Globus pallidus (tissue), 1 donor: ENCODE measurements around the gene RTL10.

ENCODE experiments used
- DNase-seq: peaks from one replicate; pipeline ENCODE4 v3.0.0-alpha.2; 2015; ENCODE audit warnings: low spot score

RTL10 gene

GRCh38 chr22:19823191-19823901, 31.3 kb downstream of the RTL10 start:
- no peak for DNase-seq

DNA sequence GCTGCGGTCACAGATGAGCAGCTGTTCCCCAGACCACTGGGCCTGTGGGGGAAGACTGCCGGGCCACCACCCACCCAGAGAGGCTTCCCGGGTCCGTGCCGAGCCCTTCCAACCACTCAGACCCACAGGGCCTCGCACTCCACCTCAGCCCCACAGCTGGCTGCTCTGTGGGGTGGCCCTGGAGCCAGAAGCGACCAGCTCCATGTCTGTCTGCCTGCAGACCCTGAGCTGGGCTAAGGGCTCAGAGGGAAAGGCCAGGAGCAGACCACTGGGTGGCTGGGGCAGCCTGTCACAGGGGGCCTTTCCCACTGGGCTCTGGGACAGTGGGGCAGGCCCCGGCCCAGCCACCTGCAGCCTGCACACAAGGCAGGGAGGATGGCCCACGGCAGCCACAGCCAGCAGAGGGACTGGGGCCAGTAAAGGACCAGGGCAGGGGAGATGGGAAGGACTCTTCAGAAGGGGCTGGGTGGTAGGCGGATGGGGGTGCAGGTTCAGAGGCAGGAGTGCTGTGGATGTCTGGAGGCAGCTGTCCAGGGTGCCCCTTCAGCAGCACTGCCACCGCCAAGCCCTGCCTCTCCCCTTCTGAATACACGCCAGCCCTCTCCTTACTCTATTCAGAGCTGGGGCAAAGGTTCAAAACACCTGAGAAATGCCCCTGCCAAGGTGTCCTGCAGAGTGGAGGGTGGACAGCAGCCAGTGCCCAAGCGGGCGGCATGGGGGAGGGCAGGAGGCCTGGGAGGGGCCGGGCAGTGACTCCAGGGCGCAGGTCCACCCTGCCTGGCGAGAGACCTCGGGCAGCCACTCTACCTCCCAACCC, 32.2 kb downstream of the RTL10 start:
- no peak for DNase-seq

DNA sequence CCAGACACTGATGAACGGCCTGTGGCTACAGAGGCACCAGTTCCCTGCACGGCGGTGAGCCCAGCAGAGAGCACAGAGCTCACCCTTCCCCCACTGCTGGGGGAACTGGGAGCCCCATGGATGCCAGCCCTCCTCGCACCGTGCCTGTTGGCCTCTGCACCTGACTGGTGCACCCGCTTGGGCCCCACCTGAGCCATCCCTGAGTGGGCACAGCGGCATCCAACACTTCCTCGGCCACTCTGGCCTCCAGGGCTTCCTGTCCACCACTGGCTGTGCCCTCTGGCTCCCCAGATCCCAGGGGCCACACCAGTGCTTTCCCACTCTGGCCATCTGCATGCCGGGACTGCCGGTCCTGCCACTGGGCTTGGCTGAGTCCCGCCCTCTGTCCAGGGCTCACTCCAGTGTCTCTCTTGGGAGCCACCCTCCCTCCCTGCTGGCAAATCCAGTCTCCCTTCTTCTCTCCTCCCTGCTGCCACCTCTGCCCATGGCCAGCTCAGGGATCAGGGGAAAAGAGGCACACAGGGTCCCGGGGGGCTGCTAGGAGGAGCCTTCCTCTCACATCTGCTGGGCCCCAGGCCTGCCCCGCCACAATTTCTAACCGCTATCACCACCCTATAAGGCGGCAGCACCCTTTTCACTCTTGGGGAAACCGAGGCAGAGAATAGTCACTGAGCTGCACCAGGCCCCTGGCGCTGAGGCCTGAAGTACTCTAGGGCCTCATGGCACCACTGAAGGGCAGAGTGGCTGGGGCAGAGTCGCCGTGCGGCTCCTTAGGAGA, 33.0 kb downstream of the RTL10 start:
- DNase-seq = no peak

- no peak for DNase-seq
Observed at GRCh38 chr22:19820880-19821522, 33.7 kb downstream of the RTL10 start.

- DNase-seq = no peak
Observed at GRCh38 chr22:19819911-19820879, 34.5 kb downstream of the RTL10 start.

DNA sequence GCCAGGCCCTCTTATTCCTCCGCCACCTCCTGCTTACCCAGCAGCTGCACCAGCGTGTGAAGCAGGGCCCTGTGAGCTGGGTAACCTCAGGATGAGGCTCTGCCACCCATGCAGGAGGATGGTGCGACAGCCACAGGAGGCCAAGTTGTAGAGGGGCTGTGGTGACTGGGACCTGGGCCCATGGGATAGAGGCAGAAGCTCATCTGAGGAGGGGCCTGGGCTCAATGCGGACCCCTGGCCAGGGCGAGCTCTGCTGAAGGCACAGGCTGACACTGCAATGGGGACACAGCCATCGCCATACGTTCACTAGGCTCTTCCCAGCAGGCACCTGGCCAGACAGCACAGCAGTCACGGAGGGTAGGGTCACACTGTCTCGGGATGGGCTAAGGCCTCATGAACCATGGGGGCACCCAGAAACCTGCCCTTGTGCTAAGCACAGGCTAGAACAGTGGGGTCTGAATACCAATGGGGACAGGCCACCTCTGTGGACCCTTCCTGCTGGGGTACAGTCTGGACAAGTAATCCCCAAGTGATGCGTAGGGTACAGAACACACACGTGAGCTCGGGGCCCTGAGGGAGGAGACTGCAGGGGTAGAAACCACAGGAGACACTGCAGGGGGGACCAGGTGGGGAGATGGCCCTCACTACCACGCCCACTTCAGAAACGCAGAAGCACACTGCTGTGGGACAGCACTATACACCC, 35.3 kb downstream of the RTL10 start:
- no peak for DNase-seq

DNA sequence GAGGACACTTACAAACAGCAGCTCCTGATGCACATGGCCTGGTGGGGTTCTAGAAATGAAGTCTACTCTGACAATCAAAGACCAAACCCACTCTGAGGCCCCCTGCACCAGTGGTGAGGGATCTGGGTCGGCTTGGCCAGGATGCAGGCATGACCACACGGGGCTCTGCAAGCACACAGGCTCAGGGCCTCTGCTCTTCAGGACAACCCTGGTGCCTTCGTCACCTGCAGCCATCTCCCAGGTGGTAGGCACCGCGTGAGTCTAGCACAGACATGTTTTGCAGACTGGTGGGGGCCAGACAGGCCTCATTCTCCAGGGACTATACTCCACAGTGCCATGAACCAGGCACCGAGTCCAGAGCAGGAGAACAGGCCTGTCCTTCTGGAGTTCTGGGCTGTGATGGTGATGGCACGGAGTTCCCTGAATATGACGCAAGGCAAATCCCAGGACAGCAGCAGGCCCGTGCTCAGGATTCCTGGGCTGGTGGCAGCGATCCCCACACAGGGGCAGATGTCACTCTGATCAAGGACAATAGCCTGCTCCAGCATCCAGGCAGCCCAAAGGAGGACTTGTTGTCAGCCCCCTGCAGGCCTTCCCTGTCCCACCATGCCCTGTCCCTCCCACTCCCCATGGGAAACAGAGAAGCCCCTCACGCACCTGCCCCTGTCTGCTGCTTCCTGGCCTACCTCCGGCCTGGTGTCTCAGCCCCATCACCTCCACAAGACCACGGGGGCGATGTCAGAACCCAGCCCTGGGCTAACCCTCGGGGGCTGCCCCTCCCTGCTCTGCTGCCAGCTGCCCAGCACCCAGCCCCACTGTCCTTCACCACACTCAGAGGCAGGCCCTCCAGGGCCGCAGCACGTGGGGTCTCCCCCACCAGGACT, 36.1 kb downstream of the RTL10 start:
- no peak for DNase-seq

DNA sequence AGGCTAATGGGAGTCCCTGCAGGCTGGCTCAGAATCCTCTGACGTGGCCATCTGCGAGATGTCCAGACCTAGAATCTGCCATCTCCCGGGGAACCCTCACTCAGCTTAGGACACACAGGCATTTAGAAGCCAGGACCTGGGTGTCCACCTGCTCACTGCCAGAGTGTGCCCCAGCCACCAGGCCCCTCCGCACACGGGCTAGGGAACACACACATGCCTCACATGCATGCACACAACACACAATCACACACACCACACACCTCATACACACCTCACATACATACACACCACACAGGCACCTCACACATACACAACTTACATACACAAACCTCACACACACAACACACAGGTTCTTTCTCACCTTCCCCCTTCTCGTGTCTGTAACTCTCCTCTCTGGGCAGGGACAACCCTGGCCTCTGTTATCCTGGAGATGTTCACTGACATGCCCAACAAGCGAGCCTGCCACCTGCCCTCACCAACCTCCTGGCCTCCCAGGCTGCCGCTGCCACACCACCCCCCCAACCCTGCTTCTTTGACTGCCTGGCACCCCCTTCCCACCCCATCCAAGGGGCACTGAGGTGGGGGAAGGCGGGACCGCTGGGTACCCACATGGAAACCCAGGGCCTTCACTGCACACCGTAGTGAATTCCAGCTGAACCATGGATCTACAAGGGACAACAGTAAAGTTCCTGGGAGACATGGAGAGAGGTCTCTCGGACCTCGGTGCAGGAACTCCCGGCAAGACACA, 38.1 kb downstream of the RTL10 start:
- DNase-seq = no peak

GRCh38 chr22:19815823-19816290, 38.8 kb downstream of the RTL10 start:
- no peak for DNase-seq

- DNase-seq = no peak
Observed at GRCh38 chr22:19815093-19815822, 39.4 kb downstream of the RTL10 start.

DNA sequence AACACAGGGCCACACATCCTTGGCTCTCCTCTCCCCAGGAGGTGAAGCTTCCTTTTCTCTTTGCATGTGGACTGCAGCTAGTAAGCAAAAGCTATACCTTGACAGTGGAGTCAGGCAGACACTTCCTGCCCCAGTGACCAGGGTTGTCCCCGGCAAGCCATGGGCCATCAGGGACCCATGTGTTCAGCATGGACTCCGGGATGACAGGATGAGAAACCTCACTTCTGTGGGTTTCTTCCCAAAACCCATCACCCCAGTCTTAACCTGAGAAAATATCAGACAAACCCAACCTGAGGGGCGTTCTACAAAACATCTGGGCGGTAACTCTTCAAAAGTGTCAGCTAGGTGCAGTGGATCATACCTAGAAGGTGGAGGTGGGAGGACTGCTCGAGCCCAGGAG, 40.2 kb downstream of the RTL10 start:
- DNase-seq = no peak

DNA sequence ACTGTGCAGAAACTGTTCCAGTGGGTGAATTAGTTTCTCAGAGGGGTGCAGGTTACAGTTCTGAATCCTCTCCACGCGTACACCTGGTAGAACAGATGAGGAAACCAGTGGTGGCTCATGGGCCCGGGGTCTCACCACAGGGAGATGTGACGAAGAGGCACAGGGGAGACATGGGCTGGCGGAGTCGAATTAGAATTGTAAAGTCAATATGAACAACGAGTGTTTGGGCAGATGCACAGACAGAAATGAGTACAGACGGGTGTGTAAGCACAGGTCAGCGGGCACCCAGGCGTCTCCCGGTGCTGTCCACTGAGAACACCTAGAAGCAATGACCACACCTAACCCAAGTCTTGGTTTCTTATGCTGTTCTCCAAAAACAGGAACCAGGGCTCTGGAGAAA, 41.8 kb downstream of the RTL10 start:
- no peak for DNase-seq

DNA sequence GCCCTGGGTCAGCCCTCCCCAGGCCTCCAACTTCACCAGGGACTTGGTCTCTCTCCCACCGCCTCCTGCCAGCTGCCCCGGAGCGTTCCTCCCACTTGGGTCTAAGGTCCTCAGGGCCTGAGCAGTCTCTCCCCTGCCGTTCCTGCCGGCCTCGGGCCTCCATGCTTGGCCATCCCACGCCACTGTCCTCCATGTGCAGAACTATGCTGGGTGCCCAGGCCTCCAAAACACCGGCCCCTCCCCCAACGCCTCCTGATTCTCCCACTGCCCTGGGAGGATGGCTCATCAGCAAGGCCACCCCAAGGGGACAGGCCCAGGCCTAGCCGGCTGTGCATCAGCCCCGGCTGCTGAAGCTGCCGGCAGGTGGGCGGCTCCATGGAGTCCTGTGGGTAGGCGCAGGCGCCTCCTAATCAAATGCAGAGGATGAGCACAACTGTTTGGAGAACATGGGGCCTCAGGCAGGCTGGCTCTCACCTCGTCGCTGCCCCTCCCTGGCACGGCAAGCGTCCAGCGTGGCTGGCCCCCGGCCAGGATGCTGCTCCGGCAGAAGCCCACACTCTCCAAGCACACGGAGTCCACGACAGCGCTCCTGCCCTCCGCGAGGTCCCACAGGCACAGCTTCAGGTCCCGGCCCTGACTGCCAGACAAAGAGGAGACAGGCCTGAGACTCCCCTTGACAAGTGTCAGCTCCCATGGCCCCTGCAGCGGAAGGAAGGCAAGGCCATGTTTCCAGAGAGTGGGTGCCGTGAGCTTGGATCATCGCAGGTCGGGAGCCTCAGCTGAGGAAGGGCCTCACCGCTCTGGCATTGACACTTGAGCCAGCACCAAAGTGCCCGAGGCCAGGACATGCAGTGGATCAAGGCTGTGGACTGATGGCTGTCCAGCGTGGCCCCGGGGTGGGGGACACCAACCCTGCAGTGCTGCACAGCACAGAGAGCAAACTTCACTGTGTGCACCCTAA, 42.6 kb downstream of the RTL10 start:
- no peak for DNase-seq

- DNase-seq = no peak
Observed at GRCh38 chr22:19811211-19811621, 43.5 kb downstream of the RTL10 start.

DNA sequence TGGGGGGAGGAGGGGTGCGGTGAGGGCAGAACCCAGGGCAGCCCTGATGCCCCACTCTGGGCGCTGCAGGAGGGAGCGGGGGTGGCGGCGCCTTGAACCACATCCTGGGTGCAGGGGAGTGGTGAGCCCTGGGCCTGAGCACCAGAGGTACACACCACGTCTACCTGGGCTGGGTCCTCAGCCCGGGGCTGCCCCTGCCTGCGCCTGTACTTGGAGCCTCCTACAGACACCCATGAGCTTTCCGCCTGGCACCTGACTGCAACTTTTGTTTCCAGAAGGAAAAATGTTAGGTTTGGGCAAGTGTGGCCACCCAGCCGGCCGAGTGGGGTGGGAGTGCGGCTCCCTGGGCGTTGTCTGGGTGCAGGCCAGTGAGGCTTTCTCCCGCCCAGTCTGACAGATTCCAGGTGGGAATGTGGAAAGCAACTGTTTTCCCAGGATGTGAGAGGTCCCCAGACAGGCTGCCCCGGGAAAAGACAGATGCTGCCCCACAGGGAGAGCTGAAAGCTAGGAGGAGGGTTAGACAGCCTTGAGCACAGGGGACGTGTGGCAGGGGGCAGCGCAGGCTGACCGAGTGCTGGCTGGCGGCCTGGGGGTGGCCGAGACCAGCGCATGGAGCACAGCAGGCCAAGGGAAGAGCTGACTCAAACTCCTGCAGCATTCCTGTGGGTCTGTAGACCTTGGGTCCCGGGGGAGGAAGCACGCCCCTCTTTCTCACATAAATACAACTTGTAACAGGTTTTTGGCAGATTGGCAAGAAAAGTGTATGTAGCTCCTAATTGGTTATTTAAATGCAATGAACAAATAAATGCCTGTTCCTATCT, 44.1 kb downstream of the RTL10 start:
- DNase-seq = no peak

DNA sequence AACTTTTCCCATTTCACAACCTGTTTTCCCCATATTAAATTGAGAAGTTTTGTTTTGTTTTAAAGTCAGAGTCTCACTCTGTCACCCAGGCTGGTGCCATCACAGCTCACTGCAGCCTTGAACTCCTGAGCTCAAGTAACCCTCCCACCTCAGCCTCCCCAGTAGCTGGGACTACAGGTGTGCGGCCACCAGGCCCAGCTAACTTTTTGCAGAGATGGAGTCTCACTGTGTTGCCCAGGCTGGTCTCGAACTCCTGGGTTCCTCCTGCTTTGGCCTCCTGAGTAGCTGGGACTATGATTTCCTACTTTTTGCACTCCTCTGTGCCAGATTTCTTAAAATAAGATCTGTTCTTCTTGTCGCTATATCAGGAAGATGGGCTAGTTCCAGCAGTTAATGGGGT, 44.9 kb downstream of the RTL10 start:
- DNase-seq = no peak
